GM12891 (cell line): Measurements from ENCODE around the gene ACTL9.

Experiments used
- POLR2A ChIP-seq: IDR thresholded peaks from 2 replicates; pipeline ENCODE4 v1.6.1; 2011; ENCODE audit warnings: low read depth, low read length, control low read depth
- POLR2AphosphoS5 ChIP-seq: IDR thresholded peaks from 2 replicates; pipeline ENCODE4 v1.6.1; 2011; ENCODE audit warnings: low read depth, low read length, control low read depth
- POU2F2 ChIP-seq: IDR thresholded peaks from 2 replicates; pipeline ENCODE4 v1.6.1; 2011; ENCODE audit warnings: low read depth, mild to moderate bottlenecking, control low read depth, low read length, moderate library complexity

GRCh38 chr19:8695911-8696310 is 2.7 kb downstream of the ACTL9 start:
- TF ChIP-seq POLR2A (no peak), POU2F2 (no peak), POLR2AphosphoS5 (no peak)
